NCI-H1417 treated with DMSO at 0.1 percent for 48 hours (cell line): ENCODE data around the gene CSNK1G2.
A peak's percentile ranks its signal among the peaks of the same experiment; 100 is the strongest.
"Not testable (repeated sequence)": the region's sequence is repeated elsewhere in the genome, so short reads cannot be mapped to it uniquely, and the experiment has no call there.

Experiments
- DNase-seq: peaks from one replicate; lab custom pipeline; 2025; lab: John Stamatoyannopoulos, UW

Gene CSNK1G2

GRCh38 chr19:1988464-1988863 lies 47.5 kb downstream of the CSNK1G2 start:
- DNase-seq: not testable (repeated sequence)

GRCh38 chr19:1989513-1990229 lies 48.7 kb downstream of the CSNK1G2 start:
- no peak for DNase-seq

GRCh38 chr19:1990230-1991017 lies 49.5 kb downstream of the CSNK1G2 start:
- no peak for DNase-seq

DNA sequence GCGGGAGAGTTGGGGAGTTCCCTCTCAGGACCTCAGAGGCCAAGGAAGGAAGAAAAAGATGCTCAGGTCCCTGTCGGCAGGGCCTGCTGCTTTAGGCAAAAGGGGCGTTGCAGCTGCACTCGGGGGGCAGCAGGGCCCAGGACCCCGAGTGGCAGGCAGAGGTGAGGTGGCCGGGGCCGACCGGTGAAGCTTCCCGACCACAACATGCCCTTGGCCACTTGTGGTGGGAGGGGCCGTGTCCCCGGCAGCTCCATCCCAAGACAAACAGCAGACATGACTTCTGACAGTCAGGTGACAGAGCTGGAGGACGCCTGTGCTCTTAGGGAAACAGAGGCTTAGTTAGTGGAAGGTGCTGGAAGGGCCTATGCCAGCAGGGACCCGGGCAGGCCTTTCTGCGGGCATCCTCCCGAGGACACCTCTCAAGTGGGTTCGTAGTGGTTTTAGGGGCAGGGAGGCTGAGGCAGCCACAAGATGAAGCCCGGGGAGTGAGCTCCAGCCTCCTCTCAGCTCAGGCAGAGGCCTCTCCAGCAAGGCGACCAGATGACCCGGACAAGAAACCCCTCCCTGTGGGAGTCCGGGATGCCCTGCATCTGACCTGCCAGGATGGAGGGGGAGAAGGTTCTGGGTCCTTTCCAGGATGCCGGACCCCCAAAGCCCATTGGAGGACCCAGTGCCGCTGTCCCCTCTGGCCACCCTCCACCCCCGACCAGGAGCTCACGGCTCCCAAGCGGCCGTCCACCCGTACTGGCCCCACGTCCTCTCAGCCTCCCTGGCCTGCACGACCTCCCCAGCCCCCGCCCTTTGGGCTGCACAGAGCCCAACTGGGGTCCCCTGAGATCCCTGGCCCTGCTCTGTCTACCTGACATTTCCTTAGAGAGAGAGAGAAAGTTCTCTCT lies 50.3 kb downstream of the CSNK1G2 start:
- DNase-seq: no peak

- no peak for DNase-seq
Observed at GRCh38 chr19:1992759-1993260, 51.8 kb downstream of the CSNK1G2 start.

- no peak for DNase-seq
Observed at GRCh38 chr19:1997353-1998233, 56.6 kb downstream of the CSNK1G2 start.

GRCh38 chr19:1998712-1999708 lies 58.0 kb downstream of the CSNK1G2 start:
- DNase-seq: no peak

DNA sequence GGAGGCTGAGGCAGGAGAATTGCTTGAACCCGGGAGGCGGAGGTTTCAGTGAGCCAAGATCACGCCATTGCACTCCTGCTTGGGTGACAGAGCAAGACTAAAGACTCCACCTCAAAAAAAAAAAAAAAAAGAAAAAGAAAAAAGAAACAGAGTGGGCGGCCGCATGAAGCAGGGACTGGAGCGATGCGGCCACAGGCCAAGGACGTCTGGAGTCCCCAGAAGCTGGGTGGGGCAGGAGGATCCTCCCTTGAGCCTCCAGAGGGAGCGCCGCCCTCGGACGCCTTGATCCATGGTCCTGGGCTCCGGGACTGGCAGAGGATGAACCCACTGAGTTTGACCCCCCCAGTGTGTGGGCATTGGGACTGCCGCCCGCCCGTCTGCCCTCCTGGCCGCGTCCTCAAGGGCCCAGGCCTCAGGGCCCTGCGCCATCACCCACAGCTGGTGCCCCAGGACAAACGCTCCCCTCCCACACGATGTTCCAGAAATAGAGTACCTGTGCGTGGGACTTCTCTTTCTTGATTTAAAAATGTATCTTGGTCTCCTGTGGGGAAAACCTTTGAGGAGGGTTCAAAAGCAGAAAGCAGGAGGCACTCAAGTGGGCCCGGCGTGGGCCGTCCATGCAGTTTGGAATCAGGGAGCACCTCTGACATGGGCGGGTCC lies 59.0 kb downstream of the CSNK1G2 start:
- no peak for DNase-seq

DNA sequence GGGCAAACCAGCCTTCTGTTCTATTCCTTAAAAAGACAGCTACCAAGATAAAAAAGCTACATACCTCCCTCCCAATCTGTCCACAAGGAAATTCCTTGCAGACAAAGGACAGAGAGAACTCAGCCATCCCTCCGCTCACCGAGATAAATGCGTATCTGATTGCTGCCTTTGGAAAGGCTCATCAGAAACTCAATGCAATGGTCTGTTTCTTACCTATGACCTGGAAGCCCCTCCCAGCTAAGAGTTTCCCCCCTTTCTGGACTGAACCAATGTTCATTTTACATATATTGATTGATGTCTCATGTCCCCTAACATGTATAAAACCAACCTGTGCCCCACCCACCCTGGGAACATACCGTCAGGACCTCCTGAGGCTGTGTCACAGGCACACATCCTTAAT lies 62.9 kb downstream of the CSNK1G2 start:
- no peak for DNase-seq

GRCh38 chr19:2010135-2010668 lies 69.2 kb downstream of the CSNK1G2 start:
- DNase-seq: no peak

GRCh38 chr19:2011169-2011568 lies 70.2 kb downstream of the CSNK1G2 start:
- DNase-seq: no peak

DNA sequence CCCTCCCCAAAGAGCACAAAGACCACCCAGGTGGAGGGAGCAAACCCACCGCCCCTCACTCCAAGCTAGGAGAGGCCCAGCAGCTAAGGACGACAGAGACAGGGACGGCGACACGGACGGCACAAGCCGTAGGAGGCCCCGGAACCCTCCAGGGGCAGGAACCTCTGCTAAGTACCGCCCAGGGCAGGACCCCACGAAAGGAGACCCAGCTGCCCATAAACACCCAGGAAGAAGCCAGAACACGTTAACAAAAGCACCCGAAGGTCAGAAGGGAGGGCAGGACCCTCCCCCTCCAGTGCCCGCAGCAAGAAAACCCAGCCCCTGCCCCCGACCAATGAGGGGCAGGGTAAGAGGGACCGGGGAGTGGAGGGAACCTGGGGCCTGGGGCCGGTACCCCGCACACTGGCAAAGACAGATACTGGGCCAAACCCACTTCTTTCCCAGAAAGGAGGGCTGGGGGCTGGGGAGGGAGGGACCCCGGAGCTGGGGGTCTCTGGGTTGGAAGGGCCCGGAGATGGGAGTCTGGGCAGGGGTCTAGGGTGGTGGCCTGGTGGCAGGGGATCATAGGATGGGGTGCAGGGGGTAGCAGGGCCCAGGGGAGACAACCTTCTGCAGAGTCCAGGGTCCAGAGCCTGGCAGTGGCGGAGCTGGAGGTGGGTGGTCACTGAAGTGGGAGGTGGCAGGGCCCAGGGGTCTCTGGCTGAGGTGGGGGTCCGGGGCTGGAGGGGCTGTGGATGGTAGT lies 72.1 kb downstream of the CSNK1G2 start:
- DNase-seq: no peak

GRCh38 chr19:2013683-2013961 lies 72.7 kb downstream of the CSNK1G2 start:
- no peak for DNase-seq

GRCh38 chr19:2014131-2014571 lies 73.2 kb downstream of the CSNK1G2 start:
- DNase-seq: no peak

DNA sequence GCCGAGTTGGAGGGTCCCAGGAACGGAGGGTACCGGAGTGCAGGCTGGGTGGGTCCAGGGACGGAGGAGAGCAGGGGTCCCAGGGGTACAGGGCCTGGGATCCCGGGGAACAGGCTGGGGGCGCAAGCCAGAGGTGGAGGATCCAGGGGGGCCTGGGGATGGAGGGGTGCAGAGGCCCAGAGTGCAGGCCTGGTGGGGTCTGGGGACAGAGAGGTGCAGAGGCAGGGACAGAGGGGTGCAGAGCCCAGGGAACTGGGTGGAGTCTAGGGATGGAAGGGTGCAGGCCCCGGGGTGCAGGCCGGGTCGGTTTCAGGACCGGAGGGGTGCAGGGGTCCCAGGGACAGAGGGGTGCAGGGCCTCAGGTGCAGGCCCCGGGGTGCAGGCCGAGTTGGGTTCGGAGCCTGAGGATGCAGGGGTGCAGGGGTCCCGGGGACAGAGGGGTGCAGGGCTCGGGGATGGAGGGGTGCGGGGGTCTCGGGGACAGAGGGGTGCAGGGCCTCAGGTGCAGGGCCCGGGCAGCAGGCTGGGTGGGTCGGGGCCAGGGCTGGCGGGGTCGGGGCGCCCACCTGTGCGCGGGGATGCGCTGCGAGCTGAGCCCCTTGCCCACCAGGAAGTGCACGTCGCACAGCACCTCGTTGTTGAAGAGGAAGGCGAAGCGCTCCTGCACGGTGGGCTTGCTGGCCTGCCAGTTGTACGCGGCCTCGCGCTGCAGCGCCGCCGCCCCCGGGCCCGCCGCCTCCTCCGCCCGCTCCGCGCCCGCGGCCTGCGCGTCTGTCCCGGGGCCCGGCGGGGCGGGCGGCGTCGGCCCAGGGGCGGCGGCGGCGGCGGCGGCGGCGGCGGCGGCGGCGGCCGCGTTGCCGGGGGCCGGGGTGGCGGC lies 74.0 kb downstream of the CSNK1G2 start:
- no peak for DNase-seq

DNA sequence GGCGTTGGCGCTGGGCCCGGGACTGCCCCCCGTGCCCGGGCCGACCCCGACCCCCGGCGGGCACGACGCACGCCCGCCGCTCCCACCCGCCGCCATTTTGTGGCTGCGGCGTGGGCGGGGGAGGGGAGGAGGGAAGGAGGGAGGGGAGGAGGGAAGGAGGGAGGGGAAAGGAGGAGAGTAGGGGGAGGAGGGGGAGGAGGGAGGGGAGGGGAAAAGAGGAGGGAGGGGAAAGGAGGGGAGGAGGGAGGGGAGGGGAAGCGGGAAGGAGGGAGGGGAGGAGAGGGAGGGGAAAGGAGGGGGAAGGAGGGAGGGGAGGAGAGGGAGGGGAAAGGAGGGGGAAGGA lies 74.6 kb downstream of the CSNK1G2 start, which contains the start of gene BTBD2:
Gene BTBD2 (minus strand): TSS at position 107 of the 343 bp plus-strand sequence. CDS start 11 bp downstream, at position 96.
- no peak for DNase-seq

DNA sequence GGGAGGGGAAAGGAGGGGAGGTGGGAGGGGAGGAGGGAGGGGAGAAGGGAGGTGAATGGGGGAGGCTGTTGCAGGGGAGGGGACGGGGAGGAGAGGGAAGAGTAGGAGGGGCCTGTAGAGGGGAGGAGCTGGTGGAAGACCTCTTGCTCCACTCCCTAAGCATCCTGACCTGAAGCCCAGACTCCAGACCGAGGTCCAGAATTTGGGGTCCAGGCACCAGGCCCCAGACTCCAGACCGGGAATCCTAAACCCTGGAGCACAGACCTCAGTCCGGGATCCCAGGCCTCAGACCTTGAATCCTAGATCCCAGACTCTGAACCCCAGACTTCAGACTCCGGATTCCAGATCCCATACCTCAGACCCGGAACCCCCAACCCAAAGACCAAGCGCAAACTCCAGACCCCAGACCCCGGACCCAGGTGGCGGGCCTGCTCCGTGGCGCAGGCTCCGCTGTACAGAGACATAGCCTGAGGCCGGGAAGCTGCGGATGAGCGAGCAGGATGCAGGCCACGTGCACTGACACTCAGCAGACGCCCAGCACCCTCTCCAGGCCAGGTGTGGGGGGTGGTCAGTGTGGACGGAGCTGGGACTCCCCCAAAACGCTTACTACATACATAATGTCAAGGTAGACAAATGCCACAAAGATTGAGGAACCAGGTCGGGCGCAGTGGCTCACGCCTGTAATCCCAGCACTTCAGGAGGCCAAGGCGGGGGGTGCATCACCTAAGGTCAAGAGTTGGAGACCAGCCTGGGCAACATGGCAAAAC lies 75.3 kb downstream of the CSNK1G2 start:
- DNase-seq: peak; percentile 10
